Heart left ventricle (tissue), 16 donors: ENCODE measurements around the gene GFPT1. TPM values are rescaled to one million over a fixed set of nuclear protein-coding genes. Genes with fewer than 3 reads are reported as not detected.

Experiments
- ATAC-seq, 4 donors: fragments of 200-7000 bp; cut with Tn5 transposase; one replicate each; pipeline ENCODE4 v1.9.1; 2020 to 2022; ENCODE audit warnings: moderate library complexity in 4 of 4, mild to moderate bottlenecking in 3 of 4, moderate number of reproducible peaks in 1 of 4
- DNase-seq, 5 donors: peaks; one replicate each; pipeline ENCODE4 v3.0.0-alpha.2; 2020
- H3K27ac ChIP-seq, 12 donors: fragments of 200-600 bp; sonication (generic) in 4 of 12; one replicate each; pipeline versions ENCODE4 v1.5.0 to v1.8.0; 2016 to 2022; ENCODE audit warnings: mild to moderate bottlenecking in 2 of 12
- H3K27me3 ChIP-seq, 9 donors: fragments of 200-600 bp; sonication (generic) in 2 of 9; one replicate each; pipeline versions ENCODE4 v1.5.1 to v1.8.0; 2016 to 2022; ENCODE audit warnings: mild to moderate bottlenecking in 3 of 9
- H3K36me3 ChIP-seq, 9 donors: fragments of 200-600 bp; sonication (generic) in 2 of 9; one replicate each; pipeline versions ENCODE4 v1.5.0 to v1.8.0; 2018 to 2022; ENCODE audit warnings: mild to moderate bottlenecking in 2 of 9
- H3K4me1 ChIP-seq, 12 donors: fragments of 200-600 bp; sonication (generic) in 4 of 12; one replicate each; pipeline versions ENCODE4 v1.5.0 to v1.8.0; 2016 to 2022; ENCODE audit warnings: mild to moderate bottlenecking in 3 of 12
- H3K4me3 ChIP-seq, 12 donors: fragments of 200-600 bp; sonication (generic) in 4 of 12; one replicate each; pipeline versions ENCODE4 v1.5.0 to v1.8.0; 2017 to 2022; ENCODE audit warnings: mild to moderate bottlenecking in 9 of 12, moderate library complexity in 4 of 12
- H3K9me3 ChIP-seq, 12 donors: fragments of 200-600 bp; sonication (generic) in 4 of 12; one replicate each; pipeline versions ENCODE4 v1.5.0 to v1.8.0; 2016 to 2022; ENCODE audit warnings: mild to moderate bottlenecking in 1 of 12
- CTCF ChIP-seq, 12 donors: fragments of 200-600 bp; sonication (generic) in 4 of 12; IDR thresholded peaks; one replicate each; pipeline versions ENCODE4 v1.5.0 to v1.8.0; 2018 to 2022; ENCODE audit warnings: antibody characterized with exemption in 12 of 12, mild to moderate bottlenecking in 5 of 12
- POLR2A ChIP-seq, 2 donors: fragments of 450-650 bp; IDR thresholded peaks; one replicate each; pipeline ENCODE4 v1.6.1; 2017; ENCODE audit warnings: antibody characterized with exemption in 2 of 2, mild to moderate bottlenecking in 2 of 2, moderate library complexity in 2 of 2
- WGBS, 4 donors: extraction: QIAGEN DNeasy Blood & Tissue Kit in 2 of 4; methylation state at CpG; one replicate each; pipeline versions ENCODE4 v1.1.5 to v1.1.7; 2013 to 2018; 5-methylcytosine and 5-hydroxymethylcytosine counted together
- intact Hi-C, 10 donors: fragments of 100-400 bp; cut with DNase I; formaldehyde crosslinking; loops; one replicate each; pipeline versions ENCODE4 v1.11.1 to v1.14.2; 2022
- polyA plus RNA-seq, 2 donors: library from polyadenylated mRNA; stranded (reverse); fragments of 200-250 nt; gene quantifications; one replicate each; pipeline ENCODE4 v1.2.3, GENCODE V29; 2013
- total RNA-seq, 9 donors: library from RNA; depleted of rRNA in 2 of 9; stranded (reverse); fragments of >200 nt in 2 of 9; fragmentation: NEBNext Ultra II Directional in 3 of 9; extraction: Animal tissue kit (Norgen Biotek cat#: 25700) in 3 of 9; gene quantifications; one replicate each; pipeline versions ENCODE4 v1.1.0 to v1.2.4, GENCODE V29; 2016 to 2023
- donor health status: ischemic (EF 13 %, LVEDD 7.1; RV severe dilation, severe dysfunction).
- donor health status: healthy with polysubstance abuse.
- donor health status: DM: no; HTN: yes; CAD: no.
- donor health status: DM: no; HTN: no; CAD: no.
- donor health status: ischemic (EF 25% LVEDD 6.9; RV normal size, moderate dysfunction).
- donor health status: ischemic (EF 25% LVEDD 5.7; RV mildly dilated, moderate dysfunction).
- donor health status: healthy.
- donor health status: DM: yes; HTN: yes; CAD: no.
- donor health status: ischemic (EF 35%, LVEDD 5.7; RV mildly dilated, moderate dysfunction).
- donor health status: nonischemic (EF 11% LVEDD 7.7; RV severe dilation, severe dysfunction).
- donor health status: DM: yes; HTN: yes; CAD: no.
- donor health status: PGD.
- donor health status: ischemic (EF 29% LVEDD 5.4; RV normal size, mild dysfunction).
- donor health status: nonischemic (EF 23%, LVEDD 6.1; RV moderate dilation, normal function).

The GFPT1 gene
- total and polyA plus RNA-seq, 11 donors: 5.7 to 87.9 (median 46.2) TPM

GRCh38 chr2:69390001-69390400 lies 3.0 kb upstream of the GFPT1 start:
- TF ChIP-seq POLR2A (IDR thresholded peaks at IDR 0.05): no peak
- TF ChIP-seq CTCF (IDR thresholded peaks at IDR 0.05): no peak
- Histone ChIP-seq H3K27ac (no peak overlapping the region), H3K4me3 (no peak overlapping the region), H3K27me3 (no peaks in the 10 kb centered on the region), H3K4me1 (peaks cover 0 to 36% (median 16%) of the 10 kb centered on the region in 12 donors), H3K36me3 (peaks cover 0 to 20% (median 12%) of the 10 kb centered on the region in 9 donors), H3K9me3 (no peaks in the 10 kb centered on the region)
- intact Hi-C loops: no loop called here
- DNase-seq (no peak), ATAC-seq (no peak)
- 83 to 90% (median 86%) methylated on average over 3 of the region's 3 CpGs for whole genome bisulfite sequencing, 4 donors

GRCh38 chr2:69389271-69389670 lies 2.2 kb upstream of the GFPT1 start:
- WGBS, 4 donors: 88 to 96% (median 93%) methylated on average over 3 of the region's 3 CpGs
- ATAC-seq: no peak
- H3K4me1 ChIP-seq: peaks cover 0 to 44% (median 16%) of the 10 kb centered on the region in 12 donors

DNA sequence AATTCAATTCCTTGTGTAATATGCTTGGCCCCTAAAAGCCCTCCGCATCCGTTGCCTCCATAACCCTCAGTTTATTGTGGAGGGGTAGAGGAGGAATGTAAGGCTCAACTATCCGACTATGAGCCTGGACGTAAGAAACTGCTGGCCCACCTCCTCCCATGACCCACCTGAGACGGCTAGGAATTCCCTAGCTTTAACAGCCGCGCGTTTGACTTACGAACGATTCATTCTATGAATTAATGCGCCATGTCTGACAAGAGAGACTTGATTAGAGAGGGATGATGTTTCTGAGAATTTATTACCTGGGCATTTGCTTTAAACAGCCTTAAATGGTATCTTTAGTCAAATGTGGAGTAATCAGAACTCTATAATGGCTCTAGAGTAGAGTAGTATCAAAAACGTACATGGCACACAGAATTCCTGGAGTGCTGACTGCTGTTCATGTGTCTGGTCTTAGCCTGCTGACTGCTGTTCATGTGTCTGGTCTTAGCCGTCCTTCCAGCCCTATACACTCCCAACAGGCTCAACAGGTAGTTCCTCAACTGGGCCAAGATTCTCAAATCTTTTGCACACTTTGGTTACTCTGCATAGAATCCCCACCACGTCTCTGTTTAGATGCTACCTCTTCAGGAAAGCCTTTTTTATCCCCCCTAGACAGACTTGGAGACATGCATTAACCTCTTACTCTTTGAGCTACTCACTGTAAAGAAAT lies 899 bp upstream of the GFPT1 start:
- Histone ChIP-seq H3K27me3 (no peaks in the 10 kb centered on the region), H3K27ac (peak overlapping the region in 10 of 12 donors; percentile 63 to 89 (median 86)), H3K36me3 (peaks cover 0 to under 1% (median 0%) of the 10 kb centered on the region in 9 donors), H3K9me3 (no peaks in the 10 kb centered on the region), H3K4me3 (peak overlapping the region; percentile 49 to 98 (median 91)), H3K4me1 (peaks cover 0 to 57% (median 19%) of the 10 kb centered on the region in 12 donors)
- DNase-seq (no peak), ATAC-seq (no peak)
- 66 to 74% (median 71%) methylated on average over 14 of the region's 14 CpGs for WGBS, 4 donors
- TF ChIP-seq CTCF (IDR thresholded peaks at IDR 0.05) (no peak), POLR2A (IDR thresholded peaks at IDR 0.05) (no peak)
- intact Hi-C loops: loop anchor here in 4 of 10 donors (5.0 to 10.0 kb wide), 2 partner anchors 49 to 97 kb away; partner anchors contain the start of gene NFU1 (in 3 of the 4)

More at GRCh38 chr2:69389271-69389670, 2.2 kb upstream of the GFPT1 start:
- H3K27me3 ChIP-seq: no peaks in the 10 kb centered on the region
- no peak overlapping the region for H3K4me3 ChIP-seq
- H3K9me3 ChIP-seq: no peaks in the 10 kb centered on the region
- no peak for DNase-seq
- peaks cover 0 to 13% (median 6%) of the 10 kb centered on the region in 9 donors for H3K36me3 ChIP-seq
- no peak overlapping the region for H3K27ac ChIP-seq
- no peak for TF ChIP-seq POLR2A (IDR thresholded peaks at IDR 0.05)
- TF ChIP-seq CTCF (IDR thresholded peaks at IDR 0.05): no peak
- intact Hi-C loops: loop anchor here in 4 of 10 donors (5.0 to 10.0 kb wide), 2 partner anchors 48 to 96 kb away; partner anchors contain the start of gene NFU1 (in 3 of the 4)

DNA sequence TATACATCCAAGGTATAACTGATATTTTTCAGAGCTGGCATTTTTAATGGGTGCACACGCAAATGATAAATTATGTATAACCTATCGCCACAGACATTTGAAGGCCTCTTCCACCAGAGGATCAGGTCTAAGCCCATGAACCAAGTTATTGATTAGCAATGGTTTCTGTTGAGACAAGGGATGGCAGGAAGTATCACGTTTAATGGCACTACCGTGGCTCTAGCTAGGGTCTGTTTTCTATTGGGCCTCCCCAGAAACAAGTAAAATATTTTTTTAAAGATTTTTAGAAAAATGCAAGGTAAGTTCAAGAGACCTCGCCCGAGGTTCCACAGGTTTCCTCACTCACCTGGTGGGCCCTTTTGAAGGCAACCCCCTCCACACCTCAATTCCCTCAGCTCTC lies 667 bp downstream of the GFPT1 start:
- Histone ChIP-seq H3K36me3 (no peaks in the 10 kb centered on the region), H3K9me3 (no peaks in the 10 kb centered on the region), H3K27me3 (no peaks in the 10 kb centered on the region), H3K4me1 (peaks cover 0 to 73% (median 21%) of the 10 kb centered on the region in 12 donors), H3K27ac (peak overlapping the region; percentile 31 to 89 (median 86)), H3K4me3 (peak overlapping the region; percentile 49 to 98 (median 91))
- WGBS, 4 donors: 7 to 12% (median 9%) methylated on average over 6 of the region's 6 CpGs
- intact Hi-C loops: loop anchor here in 4 of 10 donors (5.0 to 10.0 kb wide), 2 partner anchors 51 to 98 kb away; partner anchors contain the start of gene NFU1 (in 3 of the 4)
- no peak for TF ChIP-seq CTCF (IDR thresholded peaks at IDR 0.05)
- no peak for TF ChIP-seq POLR2A (IDR thresholded peaks at IDR 0.05)
- ATAC-seq: no peak
- no peak for DNase-seq
